AG04450 (cell line): ENCODE data around the gene IFITM1. TPM values are rescaled to one million over a fixed set of nuclear protein-coding genes. Genes with fewer than 3 reads are reported as not detected.

Experiments used
- CTCF ChIA-PET: fragments of 300-600, 350-600 bp; formaldehyde crosslinking; extraction: SDS; loops from one replicate; lab custom pipeline; 2022; ENCODE audit warnings: antibody characterized with exemption, inconsistent platforms; lab: Charles Lee
- POLR2A ChIA-PET: fragments of 350-600 bp; formaldehyde crosslinking; extraction: SDS; loops from one replicate; lab custom pipeline; 2021; ENCODE audit warnings: antibody characterized with exemption, inconsistent platforms; lab: Yijun Ruan, JAX
- DNase-seq: peaks from one replicate; pipeline ENCODE4 v3.0.0-alpha.2; 2011; ENCODE audit warnings: low read depth, low spot score
- H3K27ac ChIP-seq: one replicate; pipeline ENCODE4 v1.5.1; 2012; ENCODE audit warnings: low read depth, low read length, control low read depth
- H3K27me3 ChIP-seq: one replicate; pipeline ENCODE4 v1.6.0; 2012; ENCODE audit warnings: low read length; ENCODE audit not compliant: control insufficient read depth, insufficient read depth
- H3K4me3 ChIP-seq: 2 replicates; pipeline ENCODE4 v1.5.1; 2011; ENCODE audit warnings: mild to moderate bottlenecking, low read depth, low read length, control low read depth
- H3K9me3 ChIP-seq: 2 replicates; pipeline ENCODE4 v1.5.1; 2012; ENCODE audit warnings: low read length; ENCODE audit not compliant: control insufficient read depth, insufficient read depth
- CTCF ChIP-seq: IDR thresholded peaks from 2 replicates; pipeline ENCODE4 v1.5.1; 2011; ENCODE audit warnings: low read depth, low read length, control low read depth, inconsistent platforms
- polyA plus RNA-seq: library from polyadenylated mRNA; depleted of rRNA; stranded (reverse); fragments of >200 nt; gene quantifications from 2 replicates; pipeline ENCODE4 v1.2.3, GENCODE V29; 2011

IFITM1 gene
- polyA plus RNA-seq, 1 experiment, result 62.1 TPM

GRCh38 chr11:289712-290620, 23.9 kb upstream of the IFITM1 start:
- H3K4me3 ChIP-seq, result peak overlapping the region; percentile 43
- TF ChIP-seq CTCF, result no peak
- no peak overlapping the region for H3K27ac ChIP-seq
- DNase-seq, result no peak
- ChIA-PET CTCF (interaction anchor here (0.8 kb wide), 1 partner anchor 11 kb away, joined by 3 read pairs; no protein-coding TSS in a partner anchor), POLR2A (interaction anchor here (1.1 kb wide), 1 partner anchor 66 kb away, joined by 3 read pairs; no protein-coding TSS in a partner anchor)
- H3K27me3 ChIP-seq, result peaks cover 21% of the 10 kb centered on the region
- no peaks in the 10 kb centered on the region; the same call in 1 of the 2 replicates for H3K9me3 ChIP-seq

- Histone ChIP-seq H3K27ac (no peak overlapping the region), H3K4me3 (no peak overlapping the region), H3K9me3 (no peaks in the 10 kb centered on the region; the same call in 1 of the 2 replicates), H3K27me3 (peaks cover 17% of the 10 kb centered on the region)
- CTCF ChIA-PET, result no interaction called here
- TF ChIP-seq CTCF, result no peak
- POLR2A ChIA-PET, result interaction anchor here (0.5 kb wide), 1 partner anchor 46 kb away, joined by 7 read pairs; no protein-coding TSS in a partner anchor
- DNase-seq, result no peak
These were observed 23.1 kb upstream of the IFITM1 start for GRCh38 chr11:290621-291231.

- ChIA-PET CTCF (no interaction called here), POLR2A (interaction anchor here (0.5 kb wide), 1 partner anchor 47 kb away, joined by 7 read pairs; no protein-coding TSS in a partner anchor)
- Histone ChIP-seq H3K9me3 (no peaks in the 10 kb centered on the region; the same call in 1 of the 2 replicates), H3K4me3 (no peak overlapping the region), H3K27me3 (peaks cover 15% of the 10 kb centered on the region), H3K27ac (no peak overlapping the region)
- TF ChIP-seq CTCF, result no peak
- no peak for DNase-seq
These were observed 22.3 kb upstream of the IFITM1 start for GRCh38 chr11:291281-292210.

GRCh38 chr11:292211-293121, 21.4 kb upstream of the IFITM1 start:
- ChIA-PET POLR2A (no interaction called here), CTCF (no interaction called here)
- H3K27me3 ChIP-seq, result peaks cover 10% of the 10 kb centered on the region
- no peak overlapping the region for H3K27ac ChIP-seq
- H3K4me3 ChIP-seq, result no peak overlapping the region
- no peak for DNase-seq
- TF ChIP-seq CTCF, result no peak
- H3K9me3 ChIP-seq, result no peaks in the 10 kb centered on the region; the same call in 1 of the 2 replicates
